ENCODE results near the gene CR1L. TPM values are rescaled to one million over a fixed set of nuclear protein-coding genes. Genes with fewer than 3 reads are reported as not detected.
"Not testable (repeated sequence)": the region's sequence is repeated elsewhere in the genome, so short reads cannot be mapped to it uniquely, and the experiment has no call there.

Gene CR1L
- total RNA-seq, 2 donors from 2014 or later, result 0.19 TPM; not detected in 1

- no peak overlapping the region for H3K4me3 Mint-ChIP-seq
- DNase-seq, result no peak
- H3K27me3 Mint-ChIP-seq (ENCODE audit: low read depth), result peaks cover 48% of the 10 kb centered on the region
- H3K9me3 Mint-ChIP-seq, result no peaks in the 10 kb centered on the region
- peak in 1 of 2 donors; percentile 94 for ATAC-seq (replicated peaks in 1 of 2)
- H3K36me3 Mint-ChIP-seq (ENCODE audit: insufficient read depth in 2 of 2), result no peaks in the 10 kb centered on the region
- no peak overlapping the region for H3K27ac Mint-ChIP-seq
- H3K4me1 Mint-ChIP-seq (ENCODE audit: low read depth), result no peaks in the 10 kb centered on the region
Observed at GRCh38 chr1:207673399-207673798, 28.5 kb downstream of the CR1L start.

DNA sequence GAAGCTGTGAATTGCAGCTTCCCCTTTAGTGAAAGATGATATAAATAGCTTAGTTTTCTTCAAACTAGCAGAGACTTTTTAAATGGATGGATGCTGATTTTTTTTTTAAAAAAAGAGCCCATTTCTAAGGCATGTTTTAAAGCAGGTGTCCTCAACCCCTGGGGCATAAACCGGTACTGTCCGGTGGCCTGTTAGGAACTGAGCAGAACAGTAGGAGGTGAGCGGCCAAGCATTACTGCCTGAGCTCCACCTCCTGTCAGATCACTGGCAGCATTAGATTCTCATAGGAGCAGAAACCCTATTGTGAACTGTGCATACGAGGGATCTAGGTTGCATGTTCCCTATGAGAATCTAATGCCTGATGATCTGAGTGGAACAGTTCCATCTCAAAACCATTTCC, 31.2 kb downstream of the CR1L start:
- peaks cover 24% of the 10 kb centered on the region for H3K27me3 Mint-ChIP-seq (ENCODE audit: low read depth)
- H3K4me3 Mint-ChIP-seq, result no peak overlapping the region
- no peaks in the 10 kb centered on the region for H3K36me3 Mint-ChIP-seq (ENCODE audit: insufficient read depth in 2 of 2)
- no peaks in the 10 kb centered on the region for H3K9me3 Mint-ChIP-seq
- DNase-seq (no peak), ATAC-seq (replicated peaks in 1 of 2) (no peak)
- no peak overlapping the region for H3K27ac Mint-ChIP-seq
- no peaks in the 10 kb centered on the region for H3K4me1 Mint-ChIP-seq (ENCODE audit: low read depth)

- H3K4me1 Mint-ChIP-seq (ENCODE audit: low read depth); H3K27ac Mint-ChIP-seq: not testable (repeated sequence)
Observed at GRCh38 chr1:207680590-207681388, 35.9 kb downstream of the CR1L start.

GRCh38 chr1:207682872-207683434, 38.0 kb downstream of the CR1L start:
- H3K4me3 Mint-ChIP-seq; H3K27me3 Mint-ChIP-seq (ENCODE audit: low read depth); H3K9me3 Mint-ChIP-seq; ATAC-seq (replicated peaks in 1 of 2); H3K36me3 Mint-ChIP-seq (ENCODE audit: insufficient read depth in 2 of 2); H3K27ac Mint-ChIP-seq; H3K4me1 Mint-ChIP-seq (ENCODE audit: low read depth); DNase-seq: not testable (repeated sequence)

More at GRCh38 chr1:207680590-207681388, 35.9 kb downstream of the CR1L start:
- not testable (repeated sequence) for H3K9me3 Mint-ChIP-seq; DNase-seq; H3K27me3 Mint-ChIP-seq (ENCODE audit: low read depth); ATAC-seq (replicated peaks in 1 of 2); H3K36me3 Mint-ChIP-seq (ENCODE audit: insufficient read depth in 2 of 2); H3K4me3 Mint-ChIP-seq

GRCh38 chr1:207690551-207690950, 45.6 kb downstream of the CR1L start:
- H3K4me1 Mint-ChIP-seq (ENCODE audit: low read depth); H3K27ac Mint-ChIP-seq; ATAC-seq (replicated peaks in 1 of 2); H3K4me3 Mint-ChIP-seq; H3K36me3 Mint-ChIP-seq (ENCODE audit: insufficient read depth in 2 of 2); H3K9me3 Mint-ChIP-seq; DNase-seq: not testable (repeated sequence)
- H3K27me3 Mint-ChIP-seq (ENCODE audit: low read depth), result peaks cover 18% of the 10 kb centered on the region

DNA sequence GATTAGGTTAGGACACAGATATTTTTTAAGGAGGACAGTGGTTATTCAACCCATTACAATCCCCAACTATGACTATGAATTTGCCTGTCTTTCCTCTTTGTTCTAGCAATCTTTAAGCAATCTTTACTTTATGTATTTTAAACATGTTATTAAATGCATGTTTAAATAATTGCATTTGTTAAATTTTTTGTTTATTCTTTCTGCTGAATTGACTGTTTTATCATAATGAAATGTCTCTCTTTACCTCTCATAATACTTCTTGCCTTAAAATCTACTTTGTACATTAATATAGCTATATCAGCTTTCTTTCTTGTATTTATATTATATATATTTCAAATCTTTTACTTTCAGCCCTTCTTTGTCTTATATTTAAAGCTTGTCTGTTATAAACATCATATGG, 46.1 kb downstream of the CR1L start:
- H3K4me1 Mint-ChIP-seq (ENCODE audit: low read depth), result no peaks in the 10 kb centered on the region
- ATAC-seq (replicated peaks in 1 of 2) (no peak), DNase-seq (no peak)
- H3K27me3 Mint-ChIP-seq (ENCODE audit: low read depth), result peaks cover 21% of the 10 kb centered on the region
- no peak overlapping the region for H3K27ac Mint-ChIP-seq
- H3K4me3 Mint-ChIP-seq, result no peak overlapping the region
- H3K36me3 Mint-ChIP-seq (ENCODE audit: insufficient read depth in 2 of 2), result no peaks in the 10 kb centered on the region
- H3K9me3 Mint-ChIP-seq, result no peaks in the 10 kb centered on the region

DNA sequence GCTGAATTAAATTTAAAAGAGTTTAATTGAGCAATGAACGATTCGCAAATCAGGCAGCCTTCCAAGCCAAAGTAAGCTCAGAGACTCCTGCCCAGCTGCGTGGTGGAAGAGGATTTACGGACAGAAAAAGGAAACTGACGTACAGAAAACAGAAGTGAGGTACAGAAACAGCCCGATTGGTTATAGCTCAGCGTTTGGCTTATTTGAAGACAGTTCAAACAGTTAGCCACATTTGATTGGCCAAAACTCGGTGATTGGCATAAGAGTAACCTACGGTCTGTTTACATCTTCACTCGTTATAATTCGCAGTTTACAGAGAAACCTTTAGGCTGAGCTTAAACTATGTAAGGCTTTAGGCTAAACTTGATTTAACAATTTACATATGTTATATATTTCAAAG, 46.9 kb downstream of the CR1L start:
- DNase-seq, result no peak
- Mint-ChIP-seq H3K27me3 (ENCODE audit: low read depth) (peaks cover 29% of the 10 kb centered on the region), H3K27ac (no peak overlapping the region), H3K4me3 (no peak overlapping the region), H3K36me3 (ENCODE audit: insufficient read depth in 2 of 2) (no peaks in the 10 kb centered on the region), H3K9me3 (no peaks in the 10 kb centered on the region), H3K4me1 (ENCODE audit: low read depth) (no peaks in the 10 kb centered on the region)
- no peak for ATAC-seq (replicated peaks in 1 of 2)

GRCh38 chr1:207692291-207692690, 47.4 kb downstream of the CR1L start:
- H3K27ac Mint-ChIP-seq; ATAC-seq (replicated peaks in 1 of 2); H3K36me3 Mint-ChIP-seq (ENCODE audit: insufficient read depth in 2 of 2); H3K4me3 Mint-ChIP-seq; H3K9me3 Mint-ChIP-seq; H3K4me1 Mint-ChIP-seq (ENCODE audit: low read depth); DNase-seq: not testable (repeated sequence)
- H3K27me3 Mint-ChIP-seq (ENCODE audit: low read depth), result peaks cover 31% of the 10 kb centered on the region

DNA sequence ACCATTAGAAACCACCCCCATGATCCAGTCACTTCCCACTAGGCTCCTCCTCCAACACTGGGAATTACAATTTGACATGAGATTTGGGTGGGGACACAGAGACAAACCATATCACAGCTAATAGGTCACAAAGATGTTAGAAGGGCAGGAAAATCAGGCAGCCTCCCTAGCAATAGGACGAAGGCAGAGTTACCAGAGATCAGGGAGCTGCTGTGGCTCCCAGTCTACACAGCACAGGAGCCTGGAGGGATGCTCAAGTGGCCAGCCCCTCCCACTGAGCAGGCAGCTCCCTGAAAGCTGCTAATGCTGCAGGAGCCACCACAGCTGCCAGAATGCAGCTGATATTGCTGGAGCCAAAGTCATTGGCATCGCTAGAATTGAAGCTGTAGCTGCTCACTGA, 51.0 kb downstream of the CR1L start:
- no peak for ATAC-seq (replicated peaks in 1 of 2)
- DNase-seq, result no peak
- Mint-ChIP-seq H3K4me1 (ENCODE audit: low read depth) (no peaks in the 10 kb centered on the region), H3K4me3 (no peak overlapping the region), H3K9me3 (no peaks in the 10 kb centered on the region), H3K36me3 (ENCODE audit: insufficient read depth in 2 of 2) (no peaks in the 10 kb centered on the region), H3K27ac (no peak overlapping the region), H3K27me3 (ENCODE audit: low read depth) (peaks cover 31% of the 10 kb centered on the region)

DNA sequence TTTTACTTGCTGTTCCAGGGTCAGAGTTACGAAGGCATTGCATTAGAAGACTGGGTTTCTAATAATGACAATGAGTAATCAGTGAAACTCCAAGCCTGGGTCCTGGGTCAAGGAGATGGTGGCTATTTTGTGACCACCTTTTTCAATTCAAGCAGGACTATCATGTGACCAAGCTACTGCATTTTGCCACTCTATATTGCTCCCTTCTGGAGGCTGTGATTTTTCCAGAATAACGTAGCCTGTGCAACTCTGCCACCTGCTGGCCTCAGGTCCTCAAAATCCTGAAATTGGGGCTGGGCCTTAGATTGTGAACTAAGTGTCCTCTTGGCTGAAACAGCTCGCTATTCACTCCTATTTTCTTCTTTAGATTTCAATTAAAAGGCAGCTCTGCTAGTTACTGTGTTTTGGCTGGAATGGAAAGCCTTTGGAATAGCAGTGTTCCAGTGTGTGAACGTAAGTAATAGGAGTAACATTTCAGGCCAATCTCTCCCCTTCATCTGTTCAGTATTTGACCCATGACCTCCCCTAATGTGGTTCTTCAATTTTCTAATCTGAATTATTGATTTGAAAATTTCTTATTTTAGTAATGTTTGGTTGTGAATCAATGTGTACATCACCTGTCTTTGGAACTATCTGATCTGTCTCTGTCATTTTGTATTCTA, 54.0 kb downstream of the CR1L start:
- H3K4me3 Mint-ChIP-seq, result no peak overlapping the region
- DNase-seq (peak; percentile 32 to 46), ATAC-seq (replicated peaks in 1 of 2) (peak in 1 of 2 donors; percentile 64)
- no peaks in the 10 kb centered on the region for H3K9me3 Mint-ChIP-seq
- H3K27me3 Mint-ChIP-seq (ENCODE audit: low read depth), result peaks cover 22% of the 10 kb centered on the region
- H3K36me3 Mint-ChIP-seq (ENCODE audit: insufficient read depth in 2 of 2), result no peaks in the 10 kb centered on the region
- H3K4me1 Mint-ChIP-seq (ENCODE audit: low read depth), result no peaks in the 10 kb centered on the region
- no peak overlapping the region for H3K27ac Mint-ChIP-seq

- ATAC-seq (replicated peaks in 1 of 2) (no peak), DNase-seq (no peak)
- Mint-ChIP-seq H3K27me3 (ENCODE audit: low read depth) (no peaks in the 10 kb centered on the region), H3K36me3 (ENCODE audit: insufficient read depth in 2 of 2) (no peaks in the 10 kb centered on the region), H3K4me1 (ENCODE audit: low read depth) (no peaks in the 10 kb centered on the region), H3K9me3 (no peaks in the 10 kb centered on the region), H3K4me3 (no peak overlapping the region), H3K27ac (no peak overlapping the region)
Observed at GRCh38 chr1:207702317-207702716, 57.4 kb downstream of the CR1L start.

DNA sequence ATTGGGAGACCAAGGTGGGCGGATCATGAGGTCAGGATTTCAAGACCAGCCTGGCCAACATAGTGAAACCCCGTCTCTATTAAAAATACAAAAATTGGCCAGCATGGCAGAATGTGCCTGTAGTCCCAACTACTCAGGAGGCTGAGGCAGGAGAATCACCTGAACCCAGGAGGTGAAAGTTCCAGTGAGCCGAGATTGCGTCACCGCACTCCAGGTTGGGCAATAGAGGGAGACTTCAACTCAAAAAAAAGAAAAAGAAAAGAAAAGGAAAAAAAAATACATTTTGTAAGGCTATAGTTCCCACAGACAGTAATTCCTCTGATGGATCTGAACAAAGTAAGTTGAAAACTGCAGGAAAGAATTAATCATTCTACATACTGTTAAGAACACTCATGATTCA, 58.8 kb downstream of the CR1L start:
- no peak overlapping the region for H3K4me3 Mint-ChIP-seq
- H3K27ac Mint-ChIP-seq, result no peak overlapping the region

GRCh38 chr1:207708004-207708403, 63.1 kb downstream of the CR1L start:
- H3K36me3 Mint-ChIP-seq (ENCODE audit: insufficient read depth in 2 of 2); H3K27ac Mint-ChIP-seq; ATAC-seq (replicated peaks in 1 of 2); H3K4me3 Mint-ChIP-seq; DNase-seq; H3K4me1 Mint-ChIP-seq (ENCODE audit: low read depth); H3K27me3 Mint-ChIP-seq (ENCODE audit: low read depth); H3K9me3 Mint-ChIP-seq: not testable (repeated sequence)

More for the DNA sequence above, 58.8 kb downstream of the CR1L start:
- no peak for DNase-seq
- H3K36me3 Mint-ChIP-seq (ENCODE audit: insufficient read depth in 2 of 2), result no peaks in the 10 kb centered on the region
- no peaks in the 10 kb centered on the region for H3K4me1 Mint-ChIP-seq (ENCODE audit: low read depth)
- H3K9me3 Mint-ChIP-seq, result no peaks in the 10 kb centered on the region
- no peak for ATAC-seq (replicated peaks in 1 of 2)
- no peaks in the 10 kb centered on the region for H3K27me3 Mint-ChIP-seq (ENCODE audit: low read depth)

Measured in activated T-cell treated with anti-CD3 and anti-CD28 coated beads, Interleukin-2, amount 50 U/mL, for 72 hours (primary cell).